Mammary epithelial cell (primary cell): ENCODE measurements around the gene FBXL7.

Source experiments
- CTCF ChIP-seq, 2 donors: IDR thresholded peaks in 1 of 2; conservative IDR thresholded peaks in 1 of 2; 2 replicates each; pipeline ENCODE4 v1.5.1; 2011 to 2012; ENCODE audit warnings: inconsistent platforms in 2 of 2, low read length in 2 of 2, mild to moderate bottlenecking in 2 of 2, control low read depth in 1 of 2, low read depth in 1 of 2; ENCODE audit not compliant: insufficient read depth in 1 of 2; ENCODE audit errors: extremely low read depth in 1 of 2
- EZH2 ChIP-seq: IDR thresholded peaks from 2 replicates; pipeline ENCODE4 v1.6.1; 2012; ENCODE audit warnings: low read length, inconsistent platforms, borderline replicate concordance

GRCh38 chr5:15837551-15838289 lies 337.7 kb downstream of the FBXL7 start:
- TF ChIP-seq CTCF (conservative IDR thresholded peaks at IDR 0.05 in 1 of 2, IDR thresholded peaks at IDR 0.05 in 1 of 2; ENCODE audit: extremely low read depth in 1 of 2, insufficient read depth in 1 of 2, low read depth in 1 of 2, low read length in 2 of 2) (no peak), EZH2 (no peak)
